Measurements from ENCODE around the gene ULBP3. TPM values are rescaled to one million over a fixed set of nuclear protein-coding genes. Genes with fewer than 3 reads are reported as not detected.

The ULBP3 gene
- total and polyA plus RNA-seq, 12 donors = 0.52 to 2.1 (median 1.1) TPM; not detected in 1

GRCh38 chr6:150027806-150028565, 40.9 kb downstream of the ULBP3 start:
- intact Hi-C loops (cut with DNase I) = loop anchor here in 1 of 10 donors (10.0 kb wide), 1 partner anchor 203 kb away; no protein-coding TSS in a partner anchor
- 84 to 89% methylated on average over 6 of the region's 6 CpGs for WGBS, 2 donors

GRCh38 chr6:150026976-150027805, 41.7 kb downstream of the ULBP3 start:
- DNase-seq = no peak
- Histone ChIP-seq H3K36me3 (no peaks in the 10 kb centered on the region), H3K4me3 (no peak overlapping the region), H3K27me3 (peaks cover 0 to 60% (median 51%) of the 10 kb centered on the region in 7 donors), H3K4me1 (peaks cover 0 to 14% (median 11%) of the 10 kb centered on the region in 9 donors), H3K9me3 (no peaks in the 10 kb centered on the region), H3K27ac (no peak overlapping the region)
- ATAC-seq = no peak
- WGBS, 2 donors = 82 to 85% methylated on average over 9 of the region's 9 CpGs
- intact Hi-C loops (cut with DNase I) = loop anchor here in 1 of 10 donors (10.0 kb wide), 1 partner anchor 202 kb away; no protein-coding TSS in a partner anchor
- no peak for TF ChIP-seq CTCF (IDR thresholded peaks at IDR 0.05)

More at GRCh38 chr6:150027806-150028565, 40.9 kb downstream of the ULBP3 start:
- no peak for DNase-seq
- Histone ChIP-seq H3K36me3 (no peaks in the 10 kb centered on the region), H3K27me3 (peaks cover 0 to 60% (median 51%) of the 10 kb centered on the region in 7 donors), H3K4me1 (peaks cover 0 to 14% (median 11%) of the 10 kb centered on the region in 9 donors), H3K27ac (no peak overlapping the region), H3K9me3 (no peaks in the 10 kb centered on the region), H3K4me3 (no peak overlapping the region)
- no peak for ATAC-seq
- no peak for TF ChIP-seq CTCF (IDR thresholded peaks at IDR 0.05)

- Histone ChIP-seq H3K4me3 (peak within 1 kb of the TSS in 9 of 10 donors; percentile 10 to 39 (median 30)), H3K4me1 (peaks cover 0 to 14% (median 11%) of the 10 kb centered on the region in 9 donors), H3K36me3 (no peaks in the 10 kb centered on the region), H3K27ac (no peak within 1 kb of the TSS), H3K27me3 (peaks cover 0 to 66% (median 51%) of the 10 kb centered on the region in 7 donors), H3K9me3 (no peaks in the 10 kb centered on the region)
- 3% methylated on average over 36 of the region's 36 CpGs for WGBS, 2 donors
- TF ChIP-seq CTCF (IDR thresholded peaks at IDR 0.05) = no peak
- peak in 6 of 8 donors; percentile 40 to 77 (median 54) for ATAC-seq
- DNase-seq = peak; percentile 25 to 41
- intact Hi-C loops (cut with DNase I) = loop anchor here in 1 of 10 donors (10.0 kb wide), 1 partner anchor 201 kb away; no protein-coding TSS in a partner anchor
These were observed 43.6 kb downstream of the ULBP3 start, which contains the start of gene RAET1L for GRCh38 chr6:150025201-150025917. TSS of gene RAET1L (minus strand) at chr6:150025532. CDS start at chr6:150025471, 61 bp downstream.

Data from heart right ventricle (tissue), 16 donors.